Activated CD4-positive, alpha-beta memory T cell treated with anti-CD3 and anti-CD28 coated beads for 36 hours (primary cell): ENCODE results near the gene YAP1. TPM values are rescaled to one million over a fixed set of nuclear protein-coding genes. Genes with fewer than 3 reads are reported as not detected.

Source experiments
- CTCF ChIA-PET: fragments of 350-600 bp; sonication (Branson Sonifier 250); formaldehyde crosslinking; loops from one replicate; lab custom pipeline; 2021; ENCODE audit warnings: antibody characterized with exemption, inconsistent platforms; lab: Charles Lee
- POLR2A ChIA-PET: fragments of 350-600 bp; sonication (Branson Sonifier 250); formaldehyde crosslinking; loops from one replicate; lab custom pipeline; 2021; ENCODE audit warnings: antibody characterized with exemption; lab: Charles Lee
- DNase-seq: peaks from one replicate; pipeline ENCODE4 v3.0.0-alpha.2; 2020
- H3K27ac Mint-ChIP-seq: one replicate; pipeline ENCODE4 v1.8.0; 2021; ENCODE audit warnings: mixed read lengths
- H3K27me3 Mint-ChIP-seq: one replicate; pipeline ENCODE4 v1.8.0; 2021; ENCODE audit warnings: mixed read lengths
- H3K36me3 Mint-ChIP-seq: one replicate; pipeline ENCODE4 v1.8.0; 2021; ENCODE audit warnings: mixed read lengths
- H3K4me1 Mint-ChIP-seq: one replicate; pipeline ENCODE4 v1.8.0; 2021; ENCODE audit warnings: low read depth, mixed read lengths
- H3K4me3 Mint-ChIP-seq: one replicate; pipeline ENCODE4 v1.8.0; 2021; ENCODE audit warnings: mild to moderate bottlenecking, mixed read lengths
- H3K9me3 Mint-ChIP-seq: one replicate; pipeline ENCODE4 v1.8.0; 2021; ENCODE audit warnings: mixed read lengths
- intact Hi-C: fragments of 100-400 bp; cut with micrococcal nuclease; formaldehyde crosslinking; loops from one replicate; pipeline ENCODE4 v1.15.1; 2023
- total RNA-seq, 2 experiments: library from RNA; stranded (reverse); gene quantifications; one replicate each; pipeline ENCODE4 v1.2.3, GENCODE V29; 2021

The YAP1 gene
- total RNA-seq, 2 experiments from 2014 or later = 0.24 to 0.71 TPM

GRCh38 chr11:102177974-102178631, 67.9 kb downstream of the YAP1 start:
- H3K4me1 Mint-ChIP-seq = peaks cover 2% of the 10 kb centered on the region
- H3K4me3 Mint-ChIP-seq = no peak overlapping the region
- CTCF ChIA-PET = no interaction called here

GRCh38 chr11:102179371-102179770, 69.1 kb downstream of the YAP1 start:
- Mint-ChIP-seq H3K36me3 (no peaks in the 10 kb centered on the region), H3K27me3 (peaks cover 2% of the 10 kb centered on the region), H3K4me3 (no peak overlapping the region), H3K4me1 (peaks cover 2% of the 10 kb centered on the region), H3K27ac (no peak overlapping the region), H3K9me3 (no peaks in the 10 kb centered on the region)
- ChIA-PET POLR2A (interaction anchor here (0.7 kb wide), 1 partner anchor 766 kb away, joined by 4 read pairs; no protein-coding TSS in a partner anchor), CTCF (no interaction called here)
- no peak for DNase-seq
- intact Hi-C loops = no loop called here

More at GRCh38 chr11:102177974-102178631, 67.9 kb downstream of the YAP1 start:
- no peak for DNase-seq
- Mint-ChIP-seq H3K27me3 (peaks cover 2% of the 10 kb centered on the region), H3K9me3 (no peaks in the 10 kb centered on the region), H3K36me3 (no peaks in the 10 kb centered on the region), H3K27ac (no peak overlapping the region)
- POLR2A ChIA-PET = no interaction called here
- intact Hi-C loops = no loop called here

DNA sequence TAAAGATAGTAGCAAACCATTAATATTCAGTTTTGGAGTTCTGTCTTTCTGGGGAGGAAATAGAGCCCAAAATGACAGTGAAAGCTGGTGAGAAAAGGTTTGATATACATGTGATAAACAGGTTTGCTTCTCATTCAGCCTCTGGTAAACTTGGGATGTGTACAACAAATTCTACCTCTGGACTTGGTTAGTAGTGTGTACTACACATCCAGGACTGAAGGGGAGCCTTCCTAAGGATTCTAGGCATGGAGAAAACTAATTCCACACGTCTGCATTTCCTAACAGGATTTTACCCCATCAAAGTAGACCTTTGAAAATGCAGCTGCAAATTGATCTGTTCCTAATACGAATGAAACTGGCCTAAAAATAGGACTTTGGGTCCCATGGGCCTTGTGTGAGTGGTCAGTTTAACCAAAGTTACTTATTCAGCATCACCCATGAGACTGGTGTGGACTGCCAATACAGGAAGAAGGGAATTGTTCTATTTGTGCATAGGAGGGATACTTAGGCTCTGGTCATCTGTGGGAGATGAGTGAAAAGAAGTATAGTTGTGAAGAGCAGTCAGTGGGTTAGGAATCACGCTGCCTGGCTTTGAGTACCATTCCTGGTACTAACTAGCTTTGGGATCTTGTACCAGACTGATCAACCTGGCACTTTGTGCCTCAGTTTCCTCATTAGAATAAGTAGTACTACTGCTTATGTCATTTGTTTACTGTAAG, 74.2 kb downstream of the YAP1 start:
- POLR2A ChIA-PET = no interaction called here
- intact Hi-C loops = no loop called here
- no peak overlapping the region for H3K4me3 Mint-ChIP-seq
- no peak overlapping the region for H3K27ac Mint-ChIP-seq
- no peak for DNase-seq
- no peaks in the 10 kb centered on the region for H3K9me3 Mint-ChIP-seq
- H3K4me1 Mint-ChIP-seq = no peaks in the 10 kb centered on the region
- CTCF ChIA-PET = no interaction called here
- no peaks in the 10 kb centered on the region for H3K36me3 Mint-ChIP-seq
- H3K27me3 Mint-ChIP-seq = peaks cover 6% of the 10 kb centered on the region

- intact Hi-C loops = no loop called here
- Mint-ChIP-seq H3K4me3 (no peak overlapping the region), H3K4me1 (no peaks in the 10 kb centered on the region), H3K36me3 (no peaks in the 10 kb centered on the region), H3K9me3 (no peaks in the 10 kb centered on the region), H3K27ac (no peak overlapping the region), H3K27me3 (peaks cover 10% of the 10 kb centered on the region)
- no peak for DNase-seq
- POLR2A ChIA-PET = no interaction called here
- CTCF ChIA-PET = no interaction called here
These were observed 76.4 kb downstream of the YAP1 start for GRCh38 chr11:102186551-102187191.

DNA sequence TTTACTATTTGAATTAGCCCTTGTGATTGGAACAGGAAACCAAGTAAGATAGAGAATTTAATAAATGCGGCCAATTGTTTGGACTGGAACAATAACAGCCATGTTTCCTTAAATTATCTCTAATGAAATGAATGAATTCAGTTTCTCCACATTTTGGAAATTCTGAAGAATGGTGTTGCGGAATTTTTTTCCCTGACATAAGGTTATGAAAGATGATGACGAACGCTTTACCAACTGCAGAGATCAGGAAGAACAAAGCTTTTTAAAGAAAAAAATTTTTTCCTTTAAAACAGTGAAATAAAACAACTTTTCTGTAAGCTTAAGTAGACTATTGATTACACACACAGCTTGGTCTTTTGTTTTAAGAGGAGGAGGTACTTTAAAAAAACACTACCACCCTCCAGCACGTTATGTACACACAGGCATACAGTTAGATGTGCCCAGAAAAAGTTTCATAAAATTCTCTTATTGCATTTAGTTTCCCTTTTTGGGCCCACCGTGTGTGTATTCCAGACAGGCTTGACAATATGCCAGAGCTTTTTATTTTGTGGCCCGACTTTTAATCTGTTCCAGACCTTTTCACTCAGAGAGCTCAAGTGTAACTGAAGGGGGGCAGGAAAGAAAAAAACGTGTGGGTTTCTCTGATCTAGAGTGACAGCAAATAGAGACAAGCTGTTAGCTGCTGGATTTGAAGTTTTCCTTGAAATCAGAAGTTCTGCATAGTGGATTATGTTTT, 77.3 kb downstream of the YAP1 start:
- Mint-ChIP-seq H3K27me3 (peaks cover 10% of the 10 kb centered on the region), H3K9me3 (no peaks in the 10 kb centered on the region), H3K4me1 (no peaks in the 10 kb centered on the region), H3K36me3 (no peaks in the 10 kb centered on the region), H3K27ac (no peak overlapping the region), H3K4me3 (no peak overlapping the region)
- POLR2A ChIA-PET = no interaction called here
- intact Hi-C loops = no loop called here
- no peak for DNase-seq
- CTCF ChIA-PET = no interaction called here

DNA sequence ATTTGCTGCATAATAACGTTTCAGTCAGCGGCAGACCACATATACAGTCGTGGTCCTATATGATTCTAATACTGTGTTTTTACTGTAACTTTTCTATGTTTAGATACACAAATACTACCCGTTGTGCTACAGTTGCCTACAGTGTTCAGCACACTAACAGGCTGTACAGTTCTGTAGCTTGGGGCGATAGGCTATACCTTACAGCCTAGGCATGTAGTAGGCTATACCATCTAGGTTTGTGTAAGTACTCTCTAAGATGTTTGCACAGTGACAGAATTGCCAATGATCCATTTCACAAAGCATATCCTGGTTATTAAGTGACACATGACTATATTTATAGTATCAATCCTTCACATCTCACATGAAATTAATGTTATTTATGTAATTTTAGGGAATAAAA, 78.2 kb downstream of the YAP1 start:
- Mint-ChIP-seq H3K36me3 (no peaks in the 10 kb centered on the region), H3K9me3 (no peaks in the 10 kb centered on the region), H3K27ac (no peak overlapping the region), H3K27me3 (peaks cover 10% of the 10 kb centered on the region), H3K4me3 (no peak overlapping the region), H3K4me1 (no peaks in the 10 kb centered on the region)
- no peak for DNase-seq
- POLR2A ChIA-PET = no interaction called here
- CTCF ChIA-PET = no interaction called here
- intact Hi-C loops = no loop called here

- no peak overlapping the region for H3K27ac Mint-ChIP-seq
These were observed 81.6 kb downstream of the YAP1 start for GRCh38 chr11:102191832-102192231.

DNA sequence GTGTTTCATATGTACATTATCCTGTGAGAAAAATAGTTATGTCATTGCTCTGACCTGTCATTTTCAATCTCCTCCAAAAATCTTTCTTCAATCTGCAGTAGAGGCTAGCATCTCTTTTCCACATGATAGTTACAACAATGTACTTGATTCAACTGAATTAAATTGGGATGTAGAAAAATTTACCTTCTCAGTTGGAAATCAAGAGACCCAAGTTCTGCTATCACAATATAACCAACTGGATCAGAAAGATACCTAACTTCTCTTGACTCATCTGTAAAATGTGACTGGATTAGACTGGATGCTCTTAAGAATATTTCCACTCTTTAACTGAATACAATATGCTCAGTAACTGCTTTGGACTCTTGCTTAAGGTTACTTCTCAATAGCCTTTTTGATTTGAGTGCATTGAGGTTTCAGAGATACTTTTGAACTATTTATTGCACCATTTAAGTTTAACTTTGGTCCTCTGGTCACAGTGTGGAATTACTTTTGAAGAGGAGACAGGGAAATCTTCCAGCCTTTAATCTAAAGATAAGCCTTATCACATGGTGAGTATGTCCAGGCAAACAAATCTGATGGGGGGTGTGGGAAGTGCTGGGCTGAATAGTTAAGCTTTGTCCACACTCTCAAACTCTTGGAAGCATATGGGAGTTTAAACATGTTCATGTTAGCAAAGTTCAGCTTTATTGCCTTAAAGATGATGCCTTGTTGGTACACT, 82.3 kb downstream of the YAP1 start:
- H3K27me3 Mint-ChIP-seq = peaks cover 8% of the 10 kb centered on the region
- no peak for DNase-seq
- intact Hi-C loops = no loop called here
- H3K36me3 Mint-ChIP-seq = no peaks in the 10 kb centered on the region
- no peak overlapping the region for H3K27ac Mint-ChIP-seq
- no peaks in the 10 kb centered on the region for H3K9me3 Mint-ChIP-seq
- POLR2A ChIA-PET = no interaction called here
- no peak overlapping the region for H3K4me3 Mint-ChIP-seq
- CTCF ChIA-PET = no interaction called here
- no peaks in the 10 kb centered on the region for H3K4me1 Mint-ChIP-seq

More at GRCh38 chr11:102191832-102192231, 81.6 kb downstream of the YAP1 start:
- Mint-ChIP-seq H3K9me3 (no peaks in the 10 kb centered on the region), H3K4me3 (no peak overlapping the region), H3K27me3 (peaks cover 12% of the 10 kb centered on the region), H3K36me3 (no peaks in the 10 kb centered on the region), H3K4me1 (no peaks in the 10 kb centered on the region)
- ChIA-PET POLR2A (no interaction called here), CTCF (no interaction called here)
- intact Hi-C loops = no loop called here
- no peak for DNase-seq

DNA sequence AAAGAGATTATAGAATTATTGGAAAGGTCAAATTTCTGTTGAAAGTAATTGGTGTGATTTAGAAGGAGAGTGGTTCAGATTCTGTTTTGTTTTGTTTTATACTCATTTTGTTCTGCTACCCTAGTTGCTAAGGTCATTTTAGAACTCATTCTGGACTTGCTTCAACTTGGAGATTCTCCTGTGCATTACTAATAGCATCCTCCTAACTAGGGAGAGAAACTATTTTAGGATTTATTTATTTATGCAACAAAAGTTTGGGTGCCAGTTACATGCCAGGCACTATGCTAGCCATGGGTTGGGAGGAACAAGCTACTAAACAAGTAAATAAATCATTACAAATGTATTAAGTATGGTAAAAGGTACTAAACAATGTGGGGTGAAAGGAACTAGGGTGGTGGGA, 84.0 kb downstream of the YAP1 start:
- intact Hi-C loops = no loop called here
- ChIA-PET CTCF (no interaction called here), POLR2A (no interaction called here)
- Mint-ChIP-seq H3K4me1 (no peaks in the 10 kb centered on the region), H3K36me3 (no peaks in the 10 kb centered on the region), H3K27ac (no peak overlapping the region), H3K27me3 (peaks cover 10% of the 10 kb centered on the region), H3K4me3 (no peak overlapping the region), H3K9me3 (no peaks in the 10 kb centered on the region)
- no peak for DNase-seq

- Mint-ChIP-seq H3K4me1 (no peaks in the 10 kb centered on the region), H3K9me3 (no peaks in the 10 kb centered on the region), H3K4me3 (no peak overlapping the region), H3K27ac (no peak overlapping the region), H3K36me3 (no peaks in the 10 kb centered on the region), H3K27me3 (peaks cover 10% of the 10 kb centered on the region)
- CTCF ChIA-PET = interaction anchor here (0.7 kb wide), 1 partner anchor 169 kb away, joined by 4 read pairs; no protein-coding TSS in a partner anchor
- POLR2A ChIA-PET = no interaction called here
- DNase-seq = no peak
- intact Hi-C loops = no loop called here
These were observed 84.7 kb downstream of the YAP1 start for GRCh38 chr11:102194990-102195389.

GRCh38 chr11:102196351-102196750, 86.1 kb downstream of the YAP1 start:
- peaks cover 5% of the 10 kb centered on the region for H3K27me3 Mint-ChIP-seq
- no peak overlapping the region for H3K4me3 Mint-ChIP-seq
- no peaks in the 10 kb centered on the region for H3K36me3 Mint-ChIP-seq
- intact Hi-C loops = no loop called here
- no peaks in the 10 kb centered on the region for H3K9me3 Mint-ChIP-seq
- CTCF ChIA-PET = no interaction called here
- H3K4me1 Mint-ChIP-seq = no peaks in the 10 kb centered on the region
- H3K27ac Mint-ChIP-seq = no peak overlapping the region
- POLR2A ChIA-PET = no interaction called here
- DNase-seq = no peak
